Measurements from ENCODE around the gene RNF14. TPM values are rescaled to one million over a fixed set of nuclear protein-coding genes. Genes with fewer than 3 reads are reported as not detected.

Gene RNF14
- total and polyA plus RNA-seq, 2 of the 8 experiments (the other 6 are each of a cell fraction or from before 2014, with no cell fraction given) = 4.7 to 20.2 TPM

DNA sequence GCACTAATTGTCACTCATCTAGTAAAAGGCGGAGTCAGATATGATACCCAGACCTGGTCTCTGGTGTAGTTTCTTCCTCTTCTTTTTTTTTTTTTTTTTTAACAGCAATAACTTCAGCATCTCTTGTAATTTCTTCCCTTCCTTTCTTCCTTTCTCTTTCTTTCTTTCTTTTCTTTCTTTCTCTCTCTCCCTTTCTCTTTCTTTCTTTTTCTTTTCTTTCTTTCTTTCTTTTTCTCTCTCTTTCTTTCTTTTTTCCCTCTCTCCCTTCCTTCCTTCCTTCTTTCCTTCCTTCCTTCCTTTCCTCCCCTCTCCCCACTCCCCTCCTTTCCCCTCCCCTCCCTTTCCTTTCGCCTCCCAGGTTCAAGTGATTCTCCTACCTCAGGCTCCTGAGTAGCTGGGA lies 69.8 kb downstream of the RNF14 start (continued):
- TF ChIP-seq, protein P1, sequence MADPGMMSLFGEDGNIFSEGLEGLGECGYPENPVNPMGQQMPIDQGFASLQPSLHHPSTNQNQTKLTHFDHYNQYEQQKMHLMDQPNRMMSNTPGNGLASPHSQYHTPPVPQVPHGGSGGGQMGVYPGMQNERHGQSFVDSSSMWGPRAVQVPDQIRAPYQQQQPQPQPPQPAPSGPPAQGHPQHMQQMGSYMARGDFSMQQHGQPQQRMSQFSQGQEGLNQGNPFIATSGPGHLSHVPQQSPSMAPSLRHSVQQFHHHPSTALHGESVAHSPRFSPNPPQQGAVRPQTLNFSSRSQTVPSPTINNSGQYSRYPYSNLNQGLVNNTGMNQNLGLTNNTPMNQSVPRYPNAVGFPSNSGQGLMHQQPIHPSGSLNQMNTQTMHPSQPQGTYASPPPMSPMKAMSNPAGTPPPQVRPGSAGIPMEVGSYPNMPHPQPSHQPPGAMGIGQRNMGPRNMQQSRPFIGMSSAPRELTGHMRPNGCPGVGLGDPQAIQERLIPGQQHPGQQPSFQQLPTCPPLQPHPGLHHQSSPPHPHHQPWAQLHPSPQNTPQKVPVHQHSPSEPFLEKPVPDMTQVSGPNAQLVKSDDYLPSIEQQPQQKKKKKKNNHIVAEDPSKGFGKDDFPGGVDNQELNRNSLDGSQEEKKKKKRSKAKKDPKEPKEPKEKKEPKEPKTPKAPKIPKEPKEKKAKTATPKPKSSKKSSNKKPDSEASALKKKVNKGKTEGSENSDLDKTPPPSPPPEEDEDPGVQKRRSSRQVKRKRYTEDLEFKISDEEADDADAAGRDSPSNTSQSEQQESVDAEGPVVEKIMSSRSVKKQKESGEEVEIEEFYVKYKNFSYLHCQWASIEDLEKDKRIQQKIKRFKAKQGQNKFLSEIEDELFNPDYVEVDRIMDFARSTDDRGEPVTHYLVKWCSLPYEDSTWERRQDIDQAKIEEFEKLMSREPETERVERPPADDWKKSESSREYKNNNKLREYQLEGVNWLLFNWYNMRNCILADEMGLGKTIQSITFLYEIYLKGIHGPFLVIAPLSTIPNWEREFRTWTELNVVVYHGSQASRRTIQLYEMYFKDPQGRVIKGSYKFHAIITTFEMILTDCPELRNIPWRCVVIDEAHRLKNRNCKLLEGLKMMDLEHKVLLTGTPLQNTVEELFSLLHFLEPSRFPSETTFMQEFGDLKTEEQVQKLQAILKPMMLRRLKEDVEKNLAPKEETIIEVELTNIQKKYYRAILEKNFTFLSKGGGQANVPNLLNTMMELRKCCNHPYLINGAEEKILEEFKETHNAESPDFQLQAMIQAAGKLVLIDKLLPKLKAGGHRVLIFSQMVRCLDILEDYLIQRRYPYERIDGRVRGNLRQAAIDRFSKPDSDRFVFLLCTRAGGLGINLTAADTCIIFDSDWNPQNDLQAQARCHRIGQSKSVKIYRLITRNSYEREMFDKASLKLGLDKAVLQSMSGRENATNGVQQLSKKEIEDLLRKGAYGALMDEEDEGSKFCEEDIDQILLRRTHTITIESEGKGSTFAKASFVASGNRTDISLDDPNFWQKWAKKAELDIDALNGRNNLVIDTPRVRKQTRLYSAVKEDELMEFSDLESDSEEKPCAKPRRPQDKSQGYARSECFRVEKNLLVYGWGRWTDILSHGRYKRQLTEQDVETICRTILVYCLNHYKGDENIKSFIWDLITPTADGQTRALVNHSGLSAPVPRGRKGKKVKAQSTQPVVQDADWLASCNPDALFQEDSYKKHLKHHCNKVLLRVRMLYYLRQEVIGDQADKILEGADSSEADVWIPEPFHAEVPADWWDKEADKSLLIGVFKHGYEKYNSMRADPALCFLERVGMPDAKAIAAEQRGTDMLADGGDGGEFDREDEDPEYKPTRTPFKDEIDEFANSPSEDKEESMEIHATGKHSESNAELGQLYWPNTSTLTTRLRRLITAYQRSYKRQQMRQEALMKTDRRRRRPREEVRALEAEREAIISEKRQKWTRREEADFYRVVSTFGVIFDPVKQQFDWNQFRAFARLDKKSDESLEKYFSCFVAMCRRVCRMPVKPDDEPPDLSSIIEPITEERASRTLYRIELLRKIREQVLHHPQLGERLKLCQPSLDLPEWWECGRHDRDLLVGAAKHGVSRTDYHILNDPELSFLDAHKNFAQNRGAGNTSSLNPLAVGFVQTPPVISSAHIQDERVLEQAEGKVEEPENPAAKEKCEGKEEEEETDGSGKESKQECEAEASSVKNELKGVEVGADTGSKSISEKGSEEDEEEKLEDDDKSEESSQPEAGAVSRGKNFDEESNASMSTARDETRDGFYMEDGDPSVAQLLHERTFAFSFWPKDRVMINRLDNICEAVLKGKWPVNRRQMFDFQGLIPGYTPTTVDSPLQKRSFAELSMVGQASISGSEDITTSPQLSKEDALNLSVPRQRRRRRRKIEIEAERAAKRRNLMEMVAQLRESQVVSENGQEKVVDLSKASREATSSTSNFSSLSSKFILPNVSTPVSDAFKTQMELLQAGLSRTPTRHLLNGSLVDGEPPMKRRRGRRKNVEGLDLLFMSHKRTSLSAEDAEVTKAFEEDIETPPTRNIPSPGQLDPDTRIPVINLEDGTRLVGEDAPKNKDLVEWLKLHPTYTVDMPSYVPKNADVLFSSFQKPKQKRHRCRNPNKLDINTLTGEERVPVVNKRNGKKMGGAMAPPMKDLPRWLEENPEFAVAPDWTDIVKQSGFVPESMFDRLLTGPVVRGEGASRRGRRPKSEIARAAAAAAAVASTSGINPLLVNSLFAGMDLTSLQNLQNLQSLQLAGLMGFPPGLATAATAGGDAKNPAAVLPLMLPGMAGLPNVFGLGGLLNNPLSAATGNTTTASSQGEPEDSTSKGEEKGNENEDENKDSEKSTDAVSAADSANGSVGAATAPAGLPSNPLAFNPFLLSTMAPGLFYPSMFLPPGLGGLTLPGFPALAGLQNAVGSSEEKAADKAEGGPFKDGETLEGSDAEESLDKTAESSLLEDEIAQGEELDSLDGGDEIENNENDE (IDR thresholded peaks at IDR 0.05; ENCODE audit: insufficient replicate concordance, low read length) = no peak
- TF ChIP-seq POLR2AphosphoS5 (IDR thresholded peaks at IDR 0.05; ENCODE audit: low read depth, low read length) (no peak), BRCA1 (IDR thresholded peaks at IDR 0.05; ENCODE audit: low read depth, low read length) (no peak), SP4 (IDR thresholded peaks at IDR 0.05; ENCODE audit: low read length) (no peak), TEAD4 (IDR thresholded peaks at IDR 0.05; ENCODE audit: low read depth, low read length) (no peak), GABPA (IDR thresholded peaks at IDR 0.05; ENCODE audit: borderline replicate concordance, insufficient read depth, low read length) (no peak), KDM4A (IDR thresholded peaks at IDR 0.05; ENCODE audit: low read depth, low read length, severe bottlenecking) (no peak)
- TF ChIP-seq, protein P2, sequence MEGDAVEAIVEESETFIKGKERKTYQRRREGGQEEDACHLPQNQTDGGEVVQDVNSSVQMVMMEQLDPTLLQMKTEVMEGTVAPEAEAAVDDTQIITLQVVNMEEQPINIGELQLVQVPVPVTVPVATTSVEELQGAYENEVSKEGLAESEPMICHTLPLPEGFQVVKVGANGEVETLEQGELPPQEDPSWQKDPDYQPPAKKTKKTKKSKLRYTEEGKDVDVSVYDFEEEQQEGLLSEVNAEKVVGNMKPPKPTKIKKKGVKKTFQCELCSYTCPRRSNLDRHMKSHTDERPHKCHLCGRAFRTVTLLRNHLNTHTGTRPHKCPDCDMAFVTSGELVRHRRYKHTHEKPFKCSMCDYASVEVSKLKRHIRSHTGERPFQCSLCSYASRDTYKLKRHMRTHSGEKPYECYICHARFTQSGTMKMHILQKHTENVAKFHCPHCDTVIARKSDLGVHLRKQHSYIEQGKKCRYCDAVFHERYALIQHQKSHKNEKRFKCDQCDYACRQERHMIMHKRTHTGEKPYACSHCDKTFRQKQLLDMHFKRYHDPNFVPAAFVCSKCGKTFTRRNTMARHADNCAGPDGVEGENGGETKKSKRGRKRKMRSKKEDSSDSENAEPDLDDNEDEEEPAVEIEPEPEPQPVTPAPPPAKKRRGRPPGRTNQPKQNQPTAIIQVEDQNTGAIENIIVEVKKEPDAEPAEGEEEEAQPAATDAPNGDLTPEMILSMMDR (IDR thresholded peaks at IDR 0.05; ENCODE audit: control extremely low read depth in 1 of 3, insufficient read depth in 1 of 3, low read depth in 1 of 3, low read length in 3 of 3) = no peak
- TF ChIP-seq, protein P3, sequence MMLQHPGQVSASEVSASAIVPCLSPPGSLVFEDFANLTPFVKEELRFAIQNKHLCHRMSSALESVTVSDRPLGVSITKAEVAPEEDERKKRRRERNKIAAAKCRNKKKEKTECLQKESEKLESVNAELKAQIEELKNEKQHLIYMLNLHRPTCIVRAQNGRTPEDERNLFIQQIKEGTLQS (IDR thresholded peaks at IDR 0.05; ENCODE audit: insufficient read depth, low read depth, low read length) = no peak

Measured in H1 (cell line).